Effector memory CD4-positive, alpha-beta T cell (primary cell): ENCODE data around the gene CRTAC1.

Source experiments
- DNase-seq, 3 donors: peaks; one replicate each; pipeline ENCODE4 v3.0.0-alpha.2; 2020
- H3K27ac ChIP-seq: 2 replicates; pipeline ENCODE4 v1.7.0; 2013; ENCODE audit warnings: mild to moderate bottlenecking, low read length, moderate library complexity; ENCODE audit not compliant: insufficient read depth, poor library complexity, severe bottlenecking
- H3K27me3 ChIP-seq: replicated peaks from 2 replicates; pipeline ENCODE4 v1.7.0; 2013; ENCODE audit warnings: mild to moderate bottlenecking, low read length; ENCODE audit not compliant: insufficient read depth, control insufficient read depth, poor library complexity, severe bottlenecking
- H3K36me3 ChIP-seq: 2 replicates; pipeline ENCODE4 v1.7.0; 2013; ENCODE audit warnings: mild to moderate bottlenecking, low read length, moderate library complexity; ENCODE audit not compliant: control insufficient read depth, insufficient read depth
- H3K4me1 ChIP-seq: 2 replicates; pipeline ENCODE4 v1.7.0; 2013; ENCODE audit warnings: low read length, mild to moderate bottlenecking; ENCODE audit not compliant: control insufficient read depth, insufficient read depth, poor library complexity, severe bottlenecking
- H3K4me3 ChIP-seq: 2 replicates; pipeline ENCODE4 v1.7.0; 2013; ENCODE audit warnings: low read length, low read depth, mild to moderate bottlenecking; ENCODE audit not compliant: insufficient read depth, poor library complexity, severe bottlenecking
- H3K9me3 ChIP-seq: 2 replicates; pipeline ENCODE4 v1.7.0; 2013; ENCODE audit warnings: mild to moderate bottlenecking, low read length, moderate library complexity; ENCODE audit not compliant: control insufficient read depth

The CRTAC1 gene

DNA sequence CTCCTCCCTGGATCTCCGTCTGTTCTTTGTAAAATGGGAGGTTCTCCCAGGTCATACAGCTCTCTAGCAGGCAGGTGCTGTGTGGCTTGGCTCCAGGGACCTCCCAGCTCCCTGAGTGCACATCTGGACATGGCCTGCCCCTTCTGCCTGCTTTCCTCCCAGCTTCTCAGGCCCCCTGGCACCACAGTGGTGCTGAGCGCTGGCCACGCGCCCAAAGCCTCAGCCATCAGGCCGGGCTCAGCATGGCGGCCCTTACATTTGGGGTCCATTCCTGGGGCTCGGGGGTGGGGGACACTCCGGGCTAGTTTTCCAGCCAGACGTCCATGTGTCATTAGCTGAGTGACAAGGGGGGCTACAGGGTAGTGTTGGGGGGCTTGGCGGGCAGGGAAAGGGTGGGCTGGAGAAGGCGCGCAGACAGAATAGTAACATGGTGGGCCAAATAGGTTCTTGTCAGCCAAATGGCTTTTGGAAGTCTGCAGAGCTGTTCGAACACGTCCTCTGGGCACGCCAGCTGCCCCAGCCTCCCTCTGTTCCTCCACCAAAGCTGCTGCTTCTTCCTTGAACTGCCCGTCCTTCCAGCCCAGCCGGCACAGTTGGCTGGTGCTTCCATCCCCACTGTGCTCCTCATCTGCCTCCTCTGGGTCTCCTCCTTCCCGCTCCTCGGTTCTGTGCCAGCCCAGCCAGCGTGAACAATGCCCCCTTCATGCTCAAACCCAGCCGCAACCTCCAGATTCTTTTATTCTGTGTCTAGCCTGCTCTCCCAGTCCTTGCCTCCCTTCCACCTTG, 114.9 kb downstream of the CRTAC1 start:
- Histone ChIP-seq H3K36me3 (no peaks in the 10 kb centered on the region), H3K4me1 (no peaks in the 10 kb centered on the region), H3K4me3 (no peak overlapping the region), H3K27me3 (no peaks in the 10 kb centered on the region), H3K27ac (no peak overlapping the region), H3K9me3 (no peaks in the 10 kb centered on the region)
- DNase-seq, result no peak

DNA sequence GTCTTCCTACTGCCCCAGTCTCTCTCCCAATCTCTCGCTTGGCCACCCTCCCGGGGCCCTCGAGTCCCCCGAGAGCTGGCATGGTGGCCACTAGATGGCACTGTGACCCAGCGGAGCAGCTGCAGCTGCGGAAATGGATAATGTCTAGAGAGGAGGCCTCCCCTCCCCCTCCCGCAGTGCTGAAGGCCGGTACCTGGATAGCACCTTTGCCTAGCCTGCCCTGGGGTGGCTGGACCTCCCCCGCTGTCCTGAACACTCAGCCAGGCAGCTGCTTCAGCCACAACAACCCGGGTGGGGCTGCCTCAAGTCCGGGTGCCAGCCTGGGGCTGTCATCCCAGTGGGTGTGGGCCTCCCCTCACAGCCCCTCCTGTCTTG, 115.6 kb downstream of the CRTAC1 start:
- Histone ChIP-seq H3K27ac (no peak overlapping the region), H3K4me1 (no peaks in the 10 kb centered on the region)

DNA sequence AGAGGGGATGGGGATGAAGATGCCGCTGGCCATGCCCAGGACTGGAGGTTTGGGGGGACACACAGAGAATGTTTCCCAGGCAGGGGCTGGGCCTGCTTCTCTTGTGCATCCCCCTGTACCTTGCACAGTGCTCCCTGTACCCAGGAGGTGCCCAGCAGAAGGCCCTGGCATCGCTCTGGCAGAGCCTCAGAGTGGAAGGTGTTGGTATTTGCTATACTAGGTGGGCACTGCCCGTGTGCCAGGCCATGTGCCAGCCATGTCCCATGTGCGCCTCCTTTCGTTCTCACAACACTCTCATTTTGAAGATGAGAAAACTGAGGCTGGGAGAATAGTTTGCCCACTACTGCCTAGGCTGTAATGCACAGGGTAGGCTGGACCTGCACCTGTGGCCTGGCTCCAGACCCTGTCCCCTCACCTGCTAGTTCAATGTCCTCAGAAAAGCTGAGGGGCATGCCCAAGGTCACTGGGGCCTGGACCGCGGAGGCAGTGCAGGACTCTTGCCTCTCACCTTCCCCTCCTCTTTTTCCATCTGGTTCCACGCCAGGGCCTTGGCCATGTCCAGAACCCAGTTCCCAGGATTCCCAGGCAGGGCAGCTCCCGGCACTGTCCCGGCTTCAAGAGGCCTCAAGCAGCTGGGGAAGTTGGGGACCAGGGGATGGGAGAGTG, 116.1 kb downstream of the CRTAC1 start:
- no peak overlapping the region for H3K27ac ChIP-seq
- H3K4me1 ChIP-seq, result no peaks in the 10 kb centered on the region
- no peak overlapping the region for H3K4me3 ChIP-seq
- DNase-seq, result no peak
- no peaks in the 10 kb centered on the region for H3K9me3 ChIP-seq
- H3K36me3 ChIP-seq, result no peaks in the 10 kb centered on the region
- no peaks in the 10 kb centered on the region for H3K27me3 ChIP-seq

More for the DNA sequence above, 115.6 kb downstream of the CRTAC1 start:
- no peaks in the 10 kb centered on the region for H3K9me3 ChIP-seq
- H3K4me3 ChIP-seq, result no peak overlapping the region
- H3K36me3 ChIP-seq, result no peaks in the 10 kb centered on the region
- DNase-seq, result peak; percentile 20 to 52 (median 35)
- no peaks in the 10 kb centered on the region for H3K27me3 ChIP-seq

DNA sequence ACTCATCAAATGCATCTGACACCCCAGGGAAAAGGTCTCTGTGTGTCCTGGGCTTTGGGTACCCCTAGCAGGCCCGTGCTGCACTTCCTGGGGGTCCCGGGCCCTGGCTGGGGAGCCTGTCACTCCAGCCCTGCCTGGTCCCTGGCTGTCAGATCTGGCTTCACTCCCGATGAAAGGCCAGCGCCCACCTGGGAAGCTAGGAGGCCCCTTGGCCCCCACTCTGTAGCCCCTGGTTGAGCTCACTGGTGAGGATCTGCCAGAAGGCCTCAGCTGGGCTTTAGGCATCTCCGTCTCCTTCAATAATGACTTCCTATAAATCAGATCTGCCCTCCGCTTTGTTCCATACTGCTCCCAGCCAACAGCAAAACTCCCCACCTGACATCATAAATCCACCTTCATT, 116.8 kb downstream of the CRTAC1 start:
- Histone ChIP-seq H3K9me3 (no peaks in the 10 kb centered on the region), H3K4me3 (no peak overlapping the region), H3K4me1 (no peaks in the 10 kb centered on the region), H3K27me3 (no peaks in the 10 kb centered on the region), H3K36me3 (no peaks in the 10 kb centered on the region), H3K27ac (no peak overlapping the region)
- DNase-seq, result no peak

DNA sequence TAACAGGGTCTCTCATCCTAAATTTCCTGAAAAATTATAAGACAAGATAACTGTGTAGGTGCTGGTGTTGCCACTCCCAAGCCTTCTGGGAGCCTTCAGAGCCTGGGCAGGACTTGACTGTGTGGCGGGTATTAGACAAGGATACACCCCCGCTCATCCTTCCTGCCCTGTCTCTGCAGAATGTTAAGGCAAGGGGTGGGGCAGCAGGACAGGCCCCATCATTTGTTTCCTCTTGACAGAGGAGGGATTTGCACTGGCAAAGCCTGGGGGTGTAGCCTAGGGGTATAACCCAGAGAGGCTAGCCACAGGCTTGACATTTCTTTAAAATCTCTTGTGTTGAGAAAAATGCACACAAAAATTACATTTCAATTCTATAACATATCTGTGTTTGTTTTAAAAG, 117.2 kb downstream of the CRTAC1 start:
- H3K27ac ChIP-seq, result no peak overlapping the region
- DNase-seq, result no peak
- no peaks in the 10 kb centered on the region for H3K27me3 ChIP-seq
- H3K36me3 ChIP-seq, result no peaks in the 10 kb centered on the region
- no peak overlapping the region for H3K4me3 ChIP-seq
- no peaks in the 10 kb centered on the region for H3K9me3 ChIP-seq
- H3K4me1 ChIP-seq, result no peaks in the 10 kb centered on the region

DNA sequence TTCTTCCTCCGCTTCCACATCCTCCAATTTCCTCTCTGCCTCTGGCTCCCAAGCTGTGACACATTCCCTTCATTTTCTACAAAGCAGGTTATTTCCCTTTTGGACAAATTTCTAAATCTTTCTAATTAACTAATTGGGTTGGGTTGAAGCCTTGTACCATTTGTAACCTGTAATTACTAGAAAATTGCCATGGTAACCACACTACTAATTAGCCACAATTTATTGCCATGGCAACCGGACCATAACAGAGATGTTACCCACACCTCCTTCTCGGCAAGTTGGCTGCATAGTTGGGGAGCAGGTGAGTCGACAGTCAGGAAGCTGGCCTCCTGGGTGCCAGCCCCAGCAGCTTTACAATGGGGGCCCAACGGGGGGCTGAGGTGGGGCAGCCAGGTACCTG, 119.2 kb downstream of the CRTAC1 start:
- Histone ChIP-seq H3K9me3 (no peaks in the 10 kb centered on the region), H3K4me1 (no peaks in the 10 kb centered on the region), H3K27ac (no peak overlapping the region), H3K36me3 (no peaks in the 10 kb centered on the region), H3K27me3 (no peaks in the 10 kb centered on the region), H3K4me3 (no peak overlapping the region)
- DNase-seq, result no peak

DNA sequence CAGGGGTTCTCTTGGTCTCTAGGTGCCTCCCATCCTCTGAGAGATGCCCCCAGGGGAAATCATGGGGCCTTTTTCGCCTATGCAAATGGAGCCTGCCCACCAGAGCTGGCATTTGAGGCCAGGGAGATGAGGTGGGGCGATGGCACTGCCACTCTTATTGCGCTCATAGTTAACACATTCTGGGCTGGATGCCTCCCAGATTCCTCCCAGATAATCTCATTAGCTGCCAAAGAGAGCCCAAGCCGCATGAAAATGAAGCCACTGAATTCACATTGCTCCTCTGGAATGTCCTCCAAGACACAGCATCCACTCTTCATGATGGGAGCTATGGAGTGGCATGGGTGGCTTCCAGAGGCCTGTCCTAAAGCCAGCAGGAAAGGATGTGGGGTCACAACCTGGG, 119.8 kb downstream of the CRTAC1 start:
- Histone ChIP-seq H3K36me3 (no peaks in the 10 kb centered on the region), H3K4me1 (no peaks in the 10 kb centered on the region), H3K4me3 (no peak overlapping the region), H3K27me3 (no peaks in the 10 kb centered on the region), H3K27ac (no peak overlapping the region), H3K9me3 (no peaks in the 10 kb centered on the region)
- DNase-seq, result no peak

DNA sequence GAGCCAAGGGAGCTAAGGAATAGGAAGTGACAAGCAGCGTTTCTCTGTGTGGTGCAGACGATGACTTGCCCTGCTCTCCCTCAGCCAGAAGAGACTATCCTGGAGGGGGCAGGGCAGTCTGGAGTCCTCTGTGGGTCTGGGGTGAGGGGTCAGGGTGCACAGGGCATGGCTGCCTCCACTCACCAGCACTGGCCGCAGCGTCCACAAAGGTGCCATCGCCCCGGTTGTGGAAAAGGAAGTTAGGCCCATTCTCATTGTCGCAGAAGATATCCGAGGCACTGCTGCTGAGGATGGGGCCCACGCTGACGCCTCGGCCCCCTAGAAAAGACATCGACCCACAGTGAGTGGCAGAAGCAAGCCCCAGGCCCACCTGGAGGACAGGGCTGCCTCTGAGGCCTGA, 122.6 kb downstream of the CRTAC1 start:
- H3K27me3 ChIP-seq, result no peaks in the 10 kb centered on the region
- H3K36me3 ChIP-seq, result no peaks in the 10 kb centered on the region

DNA sequence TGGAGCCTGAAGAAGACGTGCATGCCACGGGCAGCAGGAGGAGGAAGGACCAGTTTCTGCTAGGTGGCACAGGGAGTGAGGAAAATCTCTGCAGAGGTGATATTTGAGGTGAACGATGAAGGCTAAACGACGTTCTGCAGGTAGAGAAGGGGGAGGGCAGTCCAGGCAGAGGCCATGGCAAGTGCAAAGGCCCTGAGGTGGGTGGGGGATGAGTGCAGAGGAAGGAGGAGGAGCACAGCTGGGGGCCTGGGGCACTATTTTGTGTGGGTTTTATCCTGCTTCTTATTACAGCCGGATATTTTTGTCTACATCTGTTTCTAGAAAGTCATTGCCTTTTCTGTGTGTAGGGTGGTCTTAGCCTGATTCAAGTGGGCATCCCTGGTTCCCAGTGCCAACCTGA, 123.2 kb downstream of the CRTAC1 start:
- DNase-seq, result no peak
- no peaks in the 10 kb centered on the region for H3K27me3 ChIP-seq
- no peaks in the 10 kb centered on the region for H3K9me3 ChIP-seq
- no peaks in the 10 kb centered on the region for H3K36me3 ChIP-seq
- no peak overlapping the region for H3K27ac ChIP-seq
- H3K4me3 ChIP-seq, result no peak overlapping the region
- H3K4me1 ChIP-seq, result no peaks in the 10 kb centered on the region

More for the DNA sequence above, 122.6 kb downstream of the CRTAC1 start:
- H3K4me3 ChIP-seq, result no peak overlapping the region
- no peak overlapping the region for H3K27ac ChIP-seq
- no peaks in the 10 kb centered on the region for H3K9me3 ChIP-seq
- DNase-seq, result no peak
- H3K4me1 ChIP-seq, result no peaks in the 10 kb centered on the region

DNA sequence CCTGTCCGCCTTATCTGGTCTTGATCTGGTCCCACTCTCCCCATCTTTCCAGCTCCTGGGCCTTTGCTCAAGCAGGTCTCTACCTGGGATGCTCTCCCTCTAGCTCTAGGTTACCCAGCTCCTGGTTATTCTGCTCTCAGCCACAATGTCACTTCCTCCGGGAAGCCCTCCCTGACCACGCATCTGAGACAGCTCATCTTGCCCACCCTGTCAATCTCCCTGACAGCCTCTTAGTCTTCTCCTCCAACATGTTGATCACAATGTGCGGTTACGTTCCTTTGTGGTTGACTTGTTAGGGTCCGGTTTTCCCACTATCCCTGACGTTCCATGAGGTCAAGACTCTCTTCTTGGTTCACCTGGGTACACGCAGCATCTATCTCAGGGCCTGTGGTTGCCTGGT, 125.1 kb downstream of the CRTAC1 start:
- Histone ChIP-seq H3K4me1 (no peaks in the 10 kb centered on the region), H3K4me3 (no peak overlapping the region), H3K27me3 (no peaks in the 10 kb centered on the region), H3K36me3 (no peaks in the 10 kb centered on the region), H3K9me3 (no peaks in the 10 kb centered on the region), H3K27ac (no peak overlapping the region)
- no peak for DNase-seq
